Measurements from ENCODE around the gene PRXL2B.

Gene PRXL2B

DNA sequence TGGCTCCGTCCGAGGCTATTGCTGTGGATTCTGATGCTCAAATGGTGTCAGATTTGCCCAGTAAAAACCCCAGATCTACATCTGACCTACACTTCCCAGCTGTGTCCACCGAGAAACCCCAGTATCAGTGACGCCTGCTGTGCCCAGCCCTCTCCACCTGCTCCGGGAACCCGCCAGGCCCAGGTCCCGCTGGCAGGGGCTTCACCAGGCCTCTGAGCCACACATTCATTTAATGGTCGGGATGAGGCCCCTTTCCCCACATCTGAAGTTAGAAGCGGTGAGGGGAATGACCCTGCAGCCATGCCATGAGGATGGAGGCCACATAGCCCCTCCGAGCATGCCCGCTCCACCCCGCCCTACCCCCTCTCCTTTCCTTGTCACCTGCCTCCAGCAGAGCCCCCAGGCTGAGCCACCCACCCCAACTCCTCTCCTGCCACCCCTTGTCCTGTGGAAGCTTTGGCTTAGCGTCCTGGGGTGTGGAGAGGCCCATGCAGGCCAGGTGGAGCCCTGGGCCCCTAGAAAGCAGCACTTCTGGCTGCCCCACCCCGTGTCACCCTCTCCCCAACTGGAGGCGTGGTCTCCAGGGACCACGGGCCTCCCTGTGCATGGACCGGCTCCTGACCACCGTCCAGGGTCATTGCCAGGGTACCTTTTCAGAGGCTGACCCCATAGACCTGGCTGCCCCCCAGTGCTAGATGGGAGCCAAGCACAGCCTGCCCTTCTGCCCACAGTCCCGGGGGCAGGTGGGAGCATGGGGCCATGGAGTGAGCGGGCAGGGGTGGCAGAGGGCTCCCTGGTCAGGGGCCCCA lies 22.4 kb upstream of the PRXL2B start:
- no peak for DNase-seq
- 81% methylated on average over 20 of the region's 20 CpGs for WGBS
- Histone ChIP-seq H3K9ac (ENCODE audit: low read length) (no peak overlapping the region), H3K27ac (ENCODE audit: low read length, poor library complexity, severe bottlenecking) (no peak overlapping the region), H3K14ac (ENCODE audit: low read length in 2 of 2) (no peak overlapping the region), H3K23ac (ENCODE audit: low read length in 2 of 2) (no peak overlapping the region), H4K8ac (ENCODE audit: low read length) (no peak overlapping the region), H2AK5ac (ENCODE audit: low read length, severe bottlenecking) (no peak overlapping the region), H2BK5ac (ENCODE audit: low read depth, low read length, poor library complexity, severe bottlenecking) (no peak overlapping the region), H3K4me3 (ENCODE audit: insufficient read depth in 1 of 2, low read depth in 1 of 2, low read length in 2 of 2) (no peak overlapping the region), H3K79me1 (replicated peaks; ENCODE audit: low read length, poor library complexity, severe bottlenecking) (no peaks in the 10 kb centered on the region), H3K27me3 (ENCODE audit: control insufficient read depth in 1 of 2, insufficient read depth in 1 of 2, low read length in 2 of 2) (peaks cover 0 to 26% of the 10 kb centered on the region in 2 experiments), H3K4me1 (ENCODE audit: control insufficient read depth, insufficient read depth, low read depth, low read length) (peaks cover 11% of the 10 kb centered on the region), H4K91ac (ENCODE audit: low read length) (no peak overlapping the region), H2AFZ (ENCODE audit: low read depth, low read length) (no peak overlapping the region), H3K9me3 (ENCODE audit: control insufficient read depth, low read length) (no peaks in the 10 kb centered on the region), H2BK120ac (ENCODE audit: low read depth, low read length) (no peak overlapping the region), H3K4ac (ENCODE audit: low read depth in 1 of 2, low read length in 2 of 2) (no peak overlapping the region), H3K36me3 (ENCODE audit: control insufficient read depth in 1 of 2, insufficient read depth in 2 of 2, low read depth in 1 of 2, low read length in 2 of 2) (peaks cover 31 to 40% of the 10 kb centered on the region in 2 experiments), H3K18ac (ENCODE audit: low read depth in 1 of 2, low read length in 2 of 2) (no peak overlapping the region), H2BK12ac (ENCODE audit: low read length in 2 of 2) (no peak overlapping the region), H3K4me2 (ENCODE audit: low read length, poor library complexity, severe bottlenecking) (no peak overlapping the region), H2BK15ac (ENCODE audit: low read depth, poor library complexity, severe bottlenecking) (no peak overlapping the region)

DNA sequence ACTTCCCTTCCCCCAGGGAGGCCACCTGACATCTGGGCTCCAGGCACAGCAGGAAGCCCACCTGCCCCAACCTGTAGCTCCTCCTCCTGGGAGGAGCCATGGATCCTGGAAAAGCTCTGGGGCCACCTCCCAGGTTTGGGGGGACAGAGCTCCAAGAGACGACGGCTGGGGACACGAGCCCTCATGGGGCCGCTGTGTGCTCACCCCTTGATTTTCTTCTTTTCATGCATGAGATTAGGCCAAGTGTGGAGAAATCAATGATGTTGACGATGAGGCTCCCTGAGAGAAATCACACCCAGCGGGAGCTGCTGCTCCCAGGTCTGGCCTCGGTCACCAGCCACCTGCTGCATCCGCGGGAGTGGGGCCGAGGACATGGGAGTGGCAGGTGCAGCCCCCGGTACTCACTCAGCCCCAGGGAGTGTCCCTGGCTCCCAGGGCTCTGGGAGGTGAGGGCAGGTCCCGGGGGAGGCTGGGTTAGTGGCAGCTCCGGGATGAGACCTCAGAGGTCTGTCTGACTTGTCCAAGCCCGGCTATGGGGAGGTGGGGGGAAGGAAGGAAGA lies 21.7 kb upstream of the PRXL2B start:
- Histone ChIP-seq H2BK15ac (ENCODE audit: low read depth, poor library complexity, severe bottlenecking) (no peak overlapping the region), H4K91ac (ENCODE audit: low read length) (no peak overlapping the region), H3K18ac (ENCODE audit: low read depth in 1 of 2, low read length in 2 of 2) (no peak overlapping the region), H3K14ac (ENCODE audit: low read length in 2 of 2) (no peak overlapping the region), H3K9me3 (ENCODE audit: control insufficient read depth, low read length) (no peaks in the 10 kb centered on the region), H2AFZ (ENCODE audit: low read depth, low read length) (no peak overlapping the region), H3K4me1 (ENCODE audit: control insufficient read depth, insufficient read depth, low read depth, low read length) (peaks cover 9% of the 10 kb centered on the region), H3K79me1 (replicated peaks; ENCODE audit: low read length, poor library complexity, severe bottlenecking) (no peaks in the 10 kb centered on the region), H2BK120ac (ENCODE audit: low read depth, low read length) (no peak overlapping the region), H3K4me2 (ENCODE audit: low read length, poor library complexity, severe bottlenecking) (no peak overlapping the region), H3K9ac (ENCODE audit: low read length) (no peak overlapping the region), H3K4me3 (ENCODE audit: insufficient read depth in 1 of 2, low read depth in 1 of 2, low read length in 2 of 2) (no peak overlapping the region), H3K36me3 (ENCODE audit: control insufficient read depth in 1 of 2, insufficient read depth in 2 of 2, low read depth in 1 of 2, low read length in 2 of 2) (peaks cover 26 to 34% of the 10 kb centered on the region in 2 experiments), H3K27me3 (ENCODE audit: control insufficient read depth in 1 of 2, insufficient read depth in 1 of 2, low read length in 2 of 2) (peaks cover 0 to 29% of the 10 kb centered on the region in 2 experiments), H2BK5ac (ENCODE audit: low read depth, low read length, poor library complexity, severe bottlenecking) (no peak overlapping the region), H3K23ac (ENCODE audit: low read length in 2 of 2) (no peak overlapping the region), H4K8ac (ENCODE audit: low read length) (no peak overlapping the region), H3K4ac (ENCODE audit: low read depth in 1 of 2, low read length in 2 of 2) (no peak overlapping the region), H3K27ac (ENCODE audit: low read length, poor library complexity, severe bottlenecking) (no peak overlapping the region), H2AK5ac (ENCODE audit: low read length, severe bottlenecking) (no peak overlapping the region), H2BK12ac (ENCODE audit: low read length in 2 of 2) (no peak overlapping the region)
- 82% methylated on average over 14 of the region's 14 CpGs for WGBS
- no peak for DNase-seq

DNA sequence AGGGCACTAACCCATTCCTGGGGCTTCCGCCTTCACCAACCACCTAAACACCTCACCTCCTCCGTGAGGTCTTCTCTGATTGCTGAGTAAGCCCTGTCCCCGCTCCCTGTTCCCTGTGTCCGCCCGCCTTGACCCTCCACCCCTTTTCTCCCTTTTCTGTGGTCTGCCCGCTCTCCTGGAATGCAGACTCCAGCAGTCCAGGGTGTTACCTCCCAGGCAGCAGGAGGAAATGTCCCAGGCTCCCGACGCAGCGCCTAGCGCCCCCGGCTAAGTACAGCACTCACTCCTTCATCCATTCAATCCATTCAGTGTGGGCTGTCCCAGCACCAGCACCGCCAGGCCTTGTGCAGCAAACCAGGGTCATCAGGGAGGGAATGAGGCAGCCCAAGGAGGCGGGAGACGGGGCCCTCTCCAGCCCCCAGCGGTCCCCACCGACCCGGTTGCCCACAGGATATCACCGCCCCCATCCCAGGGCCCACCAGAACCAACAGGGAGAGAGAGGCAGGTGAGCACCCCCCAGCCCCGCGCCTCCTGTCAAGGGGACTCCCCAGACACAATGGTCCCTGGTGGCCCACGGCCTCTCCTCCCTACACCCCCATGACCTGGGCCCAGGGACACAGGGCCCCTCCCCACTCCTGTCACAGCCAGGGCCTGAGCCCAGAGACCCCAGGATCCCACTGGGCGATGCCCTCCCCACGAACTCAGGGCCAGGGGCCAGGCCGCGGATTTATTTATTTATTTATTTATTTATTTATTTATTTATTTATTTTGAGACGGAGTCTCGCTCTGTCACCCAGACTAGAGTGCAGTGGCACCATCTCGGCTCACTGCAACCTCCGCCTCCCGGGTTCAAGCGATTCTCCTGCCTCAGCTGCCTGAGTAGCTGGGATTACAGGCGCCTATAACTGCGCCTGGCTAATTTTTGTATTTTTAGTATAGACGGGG lies 20.2 kb upstream of the PRXL2B start:
- H2BK15ac ChIP-seq (ENCODE audit: low read depth, poor library complexity, severe bottlenecking) = no peak overlapping the region
- no peak overlapping the region for H4K91ac ChIP-seq (ENCODE audit: low read length)

More for the DNA sequence above, 20.2 kb upstream of the PRXL2B start:
- 81% methylated on average over 30 of the region's 34 CpGs for WGBS
- no peaks in the 10 kb centered on the region for H3K9me3 ChIP-seq (ENCODE audit: control insufficient read depth, low read length)
- peaks cover 13 to 20% of the 10 kb centered on the region in 2 experiments for H3K36me3 ChIP-seq (ENCODE audit: control insufficient read depth in 1 of 2, insufficient read depth in 2 of 2, low read depth in 1 of 2, low read length in 2 of 2)
- H2AK5ac ChIP-seq (ENCODE audit: low read length, severe bottlenecking) = no peak overlapping the region
- no peak overlapping the region for H2AFZ ChIP-seq (ENCODE audit: low read depth, low read length)
- H3K27ac ChIP-seq (ENCODE audit: low read length, poor library complexity, severe bottlenecking) = no peak overlapping the region
- H3K79me1 ChIP-seq (replicated peaks; ENCODE audit: low read length, poor library complexity, severe bottlenecking) = no peaks in the 10 kb centered on the region
- no peak overlapping the region for H3K18ac ChIP-seq (ENCODE audit: low read depth in 1 of 2, low read length in 2 of 2)
- H4K8ac ChIP-seq (ENCODE audit: low read length) = no peak overlapping the region
- no peak overlapping the region for H3K23ac ChIP-seq (ENCODE audit: low read length in 2 of 2)
- no peak for DNase-seq
- H3K4me1 ChIP-seq (ENCODE audit: control insufficient read depth, insufficient read depth, low read depth, low read length) = peaks cover 9% of the 10 kb centered on the region
- no peak overlapping the region for H2BK12ac ChIP-seq (ENCODE audit: low read length in 2 of 2)
- H3K4me3 ChIP-seq (ENCODE audit: insufficient read depth in 1 of 2, low read depth in 1 of 2, low read length in 2 of 2) = no peak overlapping the region
- no peak overlapping the region for H2BK120ac ChIP-seq (ENCODE audit: low read depth, low read length)
- no peak overlapping the region for H3K14ac ChIP-seq (ENCODE audit: low read length in 2 of 2)
- no peak overlapping the region for H3K9ac ChIP-seq (ENCODE audit: low read length)
- H3K4me2 ChIP-seq (ENCODE audit: low read length, poor library complexity, severe bottlenecking) = no peak overlapping the region
- no peak overlapping the region for H2BK5ac ChIP-seq (ENCODE audit: low read depth, low read length, poor library complexity, severe bottlenecking)
- H3K4ac ChIP-seq (ENCODE audit: low read depth in 1 of 2, low read length in 2 of 2) = no peak overlapping the region
- H3K27me3 ChIP-seq (ENCODE audit: control insufficient read depth in 1 of 2, insufficient read depth in 1 of 2, low read length in 2 of 2) = peaks cover 5 to 40% of the 10 kb centered on the region in 2 experiments

Measured in mesenchymal stem cell (in vitro differentiated cells and primary cell).